Body of pancreas (tissue), 4 donors: ENCODE measurements around the gene PACS2. TPM values are rescaled to one million over a fixed set of nuclear protein-coding genes. Genes with fewer than 3 reads are reported as not detected.

ENCODE experiments used
- ATAC-seq: fragments of 150-250 bp; one replicate; pipeline ENCODE4 v1.9.1; 2016
- DNase-seq, 4 donors: peaks; one replicate each; pipeline ENCODE4 v3.0.0-alpha.2; 2019
- H3K27ac ChIP-seq, 4 donors: fragments of 200-600 bp; sonication (generic); 1 replicate in 3 of 4; 2 replicates in 1 of 4; pipeline versions ENCODE4 v1.5.1 to v1.6.1; 2016 to 2019; ENCODE audit warnings: mild to moderate bottlenecking in 1 of 4, mixed read lengths in 1 of 4, moderate library complexity in 1 of 4
- H3K27me3 ChIP-seq, 2 donors: fragments of 200-600 bp; sonication (generic); one replicate each; pipeline ENCODE4 v1.6.0; 2016; ENCODE audit warnings: mild to moderate bottlenecking in 1 of 2
- H3K36me3 ChIP-seq, 2 donors: fragments of 200-600 bp; sonication (generic); replicated peaks in 1 of 2; 2 replicates each; pipeline ENCODE4 v1.5.1; 2016; ENCODE audit warnings: low read depth in 2 of 2; ENCODE audit not compliant: insufficient read depth in 1 of 2
- H3K4me1 ChIP-seq: fragments of 200-600 bp; sonication (generic); one replicate; pipeline ENCODE4 v1.6.0; 2016
- H3K4me3 ChIP-seq, 2 donors: fragments of 200-600 bp; sonication (generic); 1 replicate in 1 of 2; 2 replicates in 1 of 2; pipeline ENCODE4 v1.5.1; 2016 to 2019
- H3K9me3 ChIP-seq, 3 donors: fragments of 200-600 bp; sonication (generic); 1 replicate in 2 of 3; 2 replicates in 1 of 3; pipeline ENCODE4 v1.5.1; 2016
- CTCF ChIP-seq, 7 experiments: fragments of 450-650 bp in 4 of 7; fragments of 200-600 bp in 3 of 7; sonication (generic) in 3 of 7; IDR thresholded peaks; one replicate each; pipeline ENCODE4 v1.5.1; 2016 to 2019; ENCODE audit warnings: antibody characterized with exemption in 7 of 7
- POLR2A ChIP-seq, 3 donors: fragments of 450-650 bp; IDR thresholded peaks; one replicate each; pipeline ENCODE4 v1.6.1; 2016; ENCODE audit warnings: antibody characterized with exemption in 3 of 3, mild to moderate bottlenecking in 2 of 3
- WGBS, 2 donors: methylation state at CpG; one replicate each; pipeline ENCODE4 v1.1.5; 2017; 5-methylcytosine and 5-hydroxymethylcytosine counted together
- intact Hi-C: fragments of 100-400 bp; cut with DNase I; formaldehyde crosslinking; loops from one replicate; pipeline ENCODE4 v1.15.1; 2023
- total RNA-seq, 2 donors: library from RNA; depleted of rRNA; stranded (reverse); fragments of >200 nt; gene quantifications; one replicate each; pipeline ENCODE4 v1.1.0, GENCODE V29; 2016

The PACS2 gene
- total RNA-seq = 100 to 1,000 TPM in 1 of 2 donors, 10 to 100 TPM in 1; 56.6 to 102 TPM

DNA sequence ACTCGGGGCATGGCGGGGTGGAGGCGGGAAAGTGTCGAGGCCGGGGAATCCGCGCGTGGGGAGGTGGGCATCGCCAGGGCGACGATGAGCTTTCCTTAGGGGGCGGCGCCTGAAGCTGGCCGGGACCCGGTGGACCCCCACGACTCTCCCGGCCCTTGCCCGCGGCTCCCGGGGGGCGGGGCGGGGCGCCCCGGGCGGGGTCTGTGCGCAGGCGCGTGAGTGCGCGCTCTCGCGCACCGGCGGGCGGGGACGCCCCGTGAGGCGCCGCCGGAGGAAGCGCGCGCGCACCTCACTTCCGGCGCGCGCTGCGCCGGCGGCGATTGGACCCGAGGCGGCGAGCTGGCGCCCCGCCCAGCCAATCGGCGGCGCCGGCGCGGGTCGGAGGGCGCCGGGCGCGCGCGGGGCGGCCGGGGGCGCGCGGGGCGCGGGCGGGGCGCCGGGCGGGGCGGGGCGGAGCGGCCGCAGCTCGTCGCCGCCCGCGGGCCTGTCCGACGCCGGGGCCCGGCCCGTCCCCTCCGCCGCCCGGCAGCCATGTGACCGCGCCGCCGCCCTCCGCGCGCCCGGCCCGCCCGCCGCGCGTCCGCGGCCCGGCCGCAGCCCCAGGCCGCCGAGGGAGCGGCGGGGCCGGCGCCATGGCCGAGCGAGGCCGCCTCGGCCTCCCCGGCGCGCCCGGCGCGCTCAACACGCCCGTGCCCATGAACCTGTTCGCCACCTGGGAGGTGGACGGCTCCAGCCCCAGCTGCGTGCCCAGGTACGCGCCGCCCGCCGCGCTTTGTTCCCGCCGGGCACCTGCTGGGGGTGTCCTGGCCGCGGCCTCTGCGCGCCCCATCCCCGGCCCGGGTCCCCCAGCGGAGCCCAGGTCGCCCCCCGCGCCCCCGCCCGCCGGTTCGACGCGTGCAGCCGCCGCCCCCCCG lies at the start of gene PACS2:
Gene PACS2 (plus strand): TSS at position 462 of the 914 bp plus-strand sequence. CDS start 171 bp downstream, at position 633.
- WGBS, 2 donors = 1% methylated on average over 83 of the region's 163 CpGs; no CpG with 5 or more reads in 1 of the 2 donors
- H3K27me3 ChIP-seq = no peaks in the 10 kb centered on the region
- peak within 1 kb of the TSS; percentile 61 to 62 for H3K4me3 ChIP-seq
- H3K36me3 ChIP-seq = no peaks in the 10 kb centered on the region
- TF ChIP-seq CTCF (IDR thresholded peaks at IDR 0.05) = no peak
- peak in 1 of 3 donors; percentile 35 for TF ChIP-seq POLR2A (IDR thresholded peaks at IDR 0.05)
- peak; percentile 90 for ATAC-seq
- no peaks in the 10 kb centered on the region for H3K9me3 ChIP-seq
- peak within 1 kb of the TSS; percentile 74 to 94 (median 86) for H3K27ac ChIP-seq
- peaks cover 47% of the 10 kb centered on the region for H3K4me1 ChIP-seq
- intact Hi-C loops = no loop called here
- DNase-seq = peak; percentile 77 to 86 (median 82)

- Histone ChIP-seq H3K27ac (no peak overlapping the region), H3K9me3 (no peaks in the 10 kb centered on the region), H3K27me3 (no peaks in the 10 kb centered on the region), H3K4me1 (peaks cover 24% of the 10 kb centered on the region), H3K36me3 (no peaks in the 10 kb centered on the region), H3K4me3 (no peak overlapping the region)
- intact Hi-C loops = no loop called here
- DNase-seq (no peak), ATAC-seq (no peak)
- TF ChIP-seq POLR2A (IDR thresholded peaks at IDR 0.05) = no peak
- TF ChIP-seq CTCF (IDR thresholded peaks at IDR 0.05) = peak in 1 of 7 experiments; percentile 5
- WGBS, 2 donors = 91 to 96% methylated on average over 14 to 18 of the region's 21 CpGs
Observed at GRCh38 chr14:105267820-105268548, 46.6 kb upstream of the PACS2 start.

- H3K9me3 ChIP-seq = no peaks in the 10 kb centered on the region
- H3K27ac ChIP-seq = no peak overlapping the region
- 87 to 93% methylated on average over 15 to 18 of the region's 18 CpGs for whole genome bisulfite sequencing, 2 donors
- intact Hi-C loops = no loop called here
- no peaks in the 10 kb centered on the region for H3K27me3 ChIP-seq
- no peaks in the 10 kb centered on the region for H3K36me3 ChIP-seq
- TF ChIP-seq POLR2A (IDR thresholded peaks at IDR 0.05) (no peak), CTCF (IDR thresholded peaks at IDR 0.05) (no peak)
- DNase-seq (no peak), ATAC-seq (no peak)
- H3K4me1 ChIP-seq = peaks cover 32% of the 10 kb centered on the region
- H3K4me3 ChIP-seq = no peak overlapping the region
Observed at GRCh38 chr14:105268736-105269354, 45.7 kb upstream of the PACS2 start.

DNA sequence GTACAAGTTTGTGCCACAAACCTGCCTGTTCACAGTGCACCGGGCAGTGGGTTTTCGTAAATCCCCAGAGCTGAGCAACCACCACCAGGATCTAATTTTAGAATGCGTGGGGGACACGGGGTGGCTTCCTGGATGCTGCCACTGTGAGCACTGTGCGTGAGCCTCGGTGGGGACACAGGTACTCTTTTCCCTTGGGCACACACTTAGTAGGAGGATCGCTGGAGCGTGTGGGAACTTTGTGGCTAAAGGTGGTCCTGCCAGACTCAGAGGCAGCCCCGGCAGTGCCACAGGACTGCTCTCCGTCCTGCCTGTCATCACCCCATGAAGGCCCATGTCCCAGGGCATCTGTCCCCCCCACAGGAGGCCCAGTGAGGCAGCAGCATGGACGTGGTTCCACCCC lies 45.1 kb upstream of the PACS2 start:
- DNase-seq (no peak), ATAC-seq (no peak)
- Histone ChIP-seq H3K9me3 (no peaks in the 10 kb centered on the region), H3K4me1 (peaks cover 38% of the 10 kb centered on the region), H3K4me3 (no peak overlapping the region), H3K27me3 (no peaks in the 10 kb centered on the region), H3K27ac (no peak overlapping the region), H3K36me3 (no peaks in the 10 kb centered on the region)
- intact Hi-C loops = no loop called here
- 87 to 88% methylated on average over 3 to 11 of the region's 11 CpGs for WGBS, 2 donors
- TF ChIP-seq POLR2A (IDR thresholded peaks at IDR 0.05) (no peak), CTCF (IDR thresholded peaks at IDR 0.05) (no peak)
